SJSA1 (cell line): ENCODE results near the gene CUBN. TPM values are rescaled to one million over a fixed set of nuclear protein-coding genes. Genes with fewer than 3 reads are reported as not detected.

Experiments used
- DNase-seq, 2 experiments: peaks; one replicate each; pipeline ENCODE4 v3.0.0-alpha.2; 2015 to 2020; ENCODE audit warnings: low spot score in 2 of 2, low read depth in 1 of 2
- H3K27ac ChIP-seq: fragments of 250-450 bp; sonication (Bioruptor Pico); 2 replicates; pipeline ENCODE4 v1.5.1; 2020; ENCODE audit warnings: mild to moderate bottlenecking, moderate library complexity
- H3K27me3 ChIP-seq: fragments of 250-450 bp; sonication (Bioruptor Pico); replicated peaks from 2 replicates; pipeline ENCODE4 v1.5.1; 2020; ENCODE audit warnings: mild to moderate bottlenecking, moderate library complexity
- H3K36me3 ChIP-seq: fragments of 250-450 bp; sonication (Bioruptor Pico); 2 replicates; pipeline ENCODE4 v1.5.1; 2020; ENCODE audit warnings: mild to moderate bottlenecking
- H3K4me1 ChIP-seq: fragments of 250-450 bp; sonication (Bioruptor Pico); replicated peaks from 2 replicates; pipeline ENCODE4 v1.6.1; 2021; ENCODE audit warnings: mild to moderate bottlenecking
- H3K4me3 ChIP-seq: fragments of 250-450 bp; sonication (Bioruptor Pico); 2 replicates; pipeline ENCODE4 v1.5.1; 2020; ENCODE audit warnings: mild to moderate bottlenecking
- H3K9me3 ChIP-seq: fragments of 250-450 bp; sonication (Bioruptor Pico); replicated peaks from 2 replicates; pipeline ENCODE4 v1.5.1; 2020; ENCODE audit warnings: mild to moderate bottlenecking
- total RNA-seq: library from RNA; depleted of rRNA; stranded (reverse); fragments of >200 nt; shearing (Covaris generic); gene quantifications from 2 replicates; pipeline ENCODE4 v1.2.3, GENCODE V29; 2014

CUBN gene
- total RNA-seq, 1 experiment from 2014 or later = 0.74 TPM

- Histone ChIP-seq H3K27me3 (no peaks in the 10 kb centered on the region), H3K9me3 (peaks cover 3% of the 10 kb centered on the region; the same call in 1 of the 2 replicates), H3K36me3 (no peaks in the 10 kb centered on the region), H3K27ac (no peak overlapping the region), H3K4me1 (no peaks in the 10 kb centered on the region; the same call in 1 of the 2 replicates), H3K4me3 (no peak overlapping the region)
- no peak for DNase-seq
These were observed 221.9 kb downstream of the CUBN start for GRCh38 chr10:16907687-16908086.

- no peaks in the 10 kb centered on the region for H3K36me3 ChIP-seq
- no peaks in the 10 kb centered on the region for H3K27me3 ChIP-seq
- peaks cover 3% of the 10 kb centered on the region; the same call in 1 of the 2 replicates for H3K9me3 ChIP-seq
- no peak overlapping the region for H3K4me3 ChIP-seq
- DNase-seq = no peak
- no peaks in the 10 kb centered on the region; the same call in 1 of the 2 replicates for H3K4me1 ChIP-seq
- H3K27ac ChIP-seq = no peak overlapping the region
These were observed 224.3 kb downstream of the CUBN start for GRCh38 chr10:16905320-16905719.

- H3K9me3 ChIP-seq = peaks cover 3% of the 10 kb centered on the region; the same call in 1 of the 2 replicates
- H3K4me1 ChIP-seq = no peaks in the 10 kb centered on the region; the same call in 1 of the 2 replicates
- no peak overlapping the region for H3K27ac ChIP-seq
These were observed 225.0 kb downstream of the CUBN start for GRCh38 chr10:16904639-16905061.

GRCh38 chr10:16904049-16904448 lies 225.6 kb downstream of the CUBN start:
- H3K4me1 ChIP-seq = no peaks in the 10 kb centered on the region; the same call in 1 of the 2 replicates
- no peak overlapping the region for H3K27ac ChIP-seq
- H3K4me3 ChIP-seq = no peak overlapping the region
- H3K27me3 ChIP-seq = no peaks in the 10 kb centered on the region
- H3K36me3 ChIP-seq = no peaks in the 10 kb centered on the region
- peaks cover 3% of the 10 kb centered on the region; the same call in 1 of the 2 replicates for H3K9me3 ChIP-seq
- no peak for DNase-seq

More at GRCh38 chr10:16904639-16905061, 225.0 kb downstream of the CUBN start:
- Histone ChIP-seq H3K36me3 (no peaks in the 10 kb centered on the region), H3K27me3 (no peaks in the 10 kb centered on the region), H3K4me3 (no peak overlapping the region)
- DNase-seq = no peak

GRCh38 chr10:16902606-16903005 lies 227.0 kb downstream of the CUBN start:
- DNase-seq = no peak
- H3K4me1 ChIP-seq = no peaks in the 10 kb centered on the region; the same call in 1 of the 2 replicates
- H3K27ac ChIP-seq = no peak overlapping the region

GRCh38 chr10:16901106-16901505 lies 228.5 kb downstream of the CUBN start:
- Histone ChIP-seq H3K27ac (no peak overlapping the region), H3K4me3 (no peak overlapping the region), H3K27me3 (no peaks in the 10 kb centered on the region), H3K36me3 (no peaks in the 10 kb centered on the region), H3K4me1 (no peaks in the 10 kb centered on the region; the same call in 1 of the 2 replicates), H3K9me3 (peaks cover 3% of the 10 kb centered on the region; the same call in 1 of the 2 replicates)
- DNase-seq = no peak

More at GRCh38 chr10:16902606-16903005, 227.0 kb downstream of the CUBN start:
- H3K36me3 ChIP-seq = no peaks in the 10 kb centered on the region
- no peak overlapping the region for H3K4me3 ChIP-seq
- peaks cover 3% of the 10 kb centered on the region; the same call in 1 of the 2 replicates for H3K9me3 ChIP-seq
- H3K27me3 ChIP-seq = no peaks in the 10 kb centered on the region

GRCh38 chr10:16896993-16897392 lies 232.6 kb downstream of the CUBN start:
- Histone ChIP-seq H3K9me3 (no peaks in the 10 kb centered on the region), H3K27me3 (no peaks in the 10 kb centered on the region), H3K4me1 (no peaks in the 10 kb centered on the region), H3K4me3 (no peak overlapping the region), H3K27ac (no peak overlapping the region), H3K36me3 (no peaks in the 10 kb centered on the region)
- no peak for DNase-seq

- Histone ChIP-seq H3K4me3 (no peak overlapping the region), H3K27me3 (no peaks in the 10 kb centered on the region), H3K27ac (no peak overlapping the region), H3K9me3 (no peaks in the 10 kb centered on the region), H3K4me1 (no peaks in the 10 kb centered on the region), H3K36me3 (no peaks in the 10 kb centered on the region)
- no peak for DNase-seq
These were observed 234.8 kb downstream of the CUBN start for GRCh38 chr10:16894821-16895220.

GRCh38 chr10:16893664-16894063 lies 235.9 kb downstream of the CUBN start:
- Histone ChIP-seq H3K9me3 (no peaks in the 10 kb centered on the region), H3K4me1 (no peaks in the 10 kb centered on the region), H3K4me3 (no peak overlapping the region), H3K36me3 (no peaks in the 10 kb centered on the region), H3K27ac (no peak overlapping the region), H3K27me3 (no peaks in the 10 kb centered on the region)
- DNase-seq = no peak

GRCh38 chr10:16891375-16892313 lies 238.0 kb downstream of the CUBN start:
- no peaks in the 10 kb centered on the region for H3K4me1 ChIP-seq
- H3K4me3 ChIP-seq = no peak overlapping the region
- no peaks in the 10 kb centered on the region for H3K27me3 ChIP-seq
- DNase-seq = no peak
- H3K36me3 ChIP-seq = no peaks in the 10 kb centered on the region
- no peak overlapping the region for H3K27ac ChIP-seq
- no peaks in the 10 kb centered on the region for H3K9me3 ChIP-seq

GRCh38 chr10:16890691-16891090 lies 238.9 kb downstream of the CUBN start:
- DNase-seq = no peak
- no peaks in the 10 kb centered on the region for H3K4me1 ChIP-seq
- no peaks in the 10 kb centered on the region for H3K9me3 ChIP-seq
- H3K27ac ChIP-seq = no peak overlapping the region
- no peaks in the 10 kb centered on the region for H3K27me3 ChIP-seq
- no peak overlapping the region for H3K4me3 ChIP-seq
- H3K36me3 ChIP-seq = no peaks in the 10 kb centered on the region

GRCh38 chr10:16887565-16887964 lies 242.0 kb downstream of the CUBN start:
- DNase-seq = no peak

GRCh38 chr10:16886031-16886430 lies 243.6 kb downstream of the CUBN start:
- DNase-seq = no peak
- Histone ChIP-seq H3K4me1 (no peaks in the 10 kb centered on the region), H3K9me3 (no peaks in the 10 kb centered on the region), H3K27me3 (no peaks in the 10 kb centered on the region), H3K36me3 (no peaks in the 10 kb centered on the region), H3K4me3 (no peak overlapping the region), H3K27ac (no peak overlapping the region)

More at GRCh38 chr10:16887565-16887964, 242.0 kb downstream of the CUBN start:
- H3K27me3 ChIP-seq = no peaks in the 10 kb centered on the region
- H3K9me3 ChIP-seq = no peaks in the 10 kb centered on the region
- no peaks in the 10 kb centered on the region for H3K4me1 ChIP-seq
- no peaks in the 10 kb centered on the region for H3K36me3 ChIP-seq
- no peak overlapping the region for H3K4me3 ChIP-seq
- H3K27ac ChIP-seq = no peak overlapping the region

GRCh38 chr10:16884497-16884896 lies 245.1 kb downstream of the CUBN start:
- no peaks in the 10 kb centered on the region for H3K36me3 ChIP-seq
- no peaks in the 10 kb centered on the region for H3K9me3 ChIP-seq
- H3K4me3 ChIP-seq = no peak overlapping the region
- no peaks in the 10 kb centered on the region for H3K27me3 ChIP-seq
- H3K4me1 ChIP-seq = no peaks in the 10 kb centered on the region
- no peak overlapping the region for H3K27ac ChIP-seq
- DNase-seq = no peak
